K562 (cell line): ENCODE data around the gene SAV1. TPM values are rescaled to one million over a fixed set of nuclear protein-coding genes. Genes with fewer than 3 reads are reported as not detected.
A peak's percentile ranks its signal among the peaks of the same experiment; 100 is the strongest.

Experiments
- ATAC-seq: fragments of 200-7000 bp; cut with Tn5 transposase; 3 replicates; pipeline ENCODE4 v1.9.1; 2020; ENCODE audit warnings: moderate library complexity
- BruUV-seq: library from RNA; stranded (reverse); fragments of 400-500 nt; replicated peaks from 2 replicates; lab custom pipeline; 2021; lab: Mats Ljungman, UMichigan
- CTCF ChIA-PET: fragments of 300-600 bp; formaldehyde crosslinking; extraction: SDS; loops from one replicate; lab custom pipeline; 2021; ENCODE audit warnings: low intra/inter-chr PET ratio; lab: Yijun Ruan, JAX
- POLR2A ChIA-PET: fragments of 300-600, 350-650 bp; sonication (Branson Sonifier 250); formaldehyde crosslinking; extraction: SDS; loops from one replicate; lab custom pipeline; 2021; ENCODE audit warnings: antibody characterized with exemption, inconsistent platforms; lab: Yijun Ruan, JAX
- DNase-seq, 4 experiments: peaks; one replicate each; pipeline versions ENCODE4 v3.0.0 to v3.0.0-alpha.2; 2011 to 2018; ENCODE audit warnings: low spot score in 3 of 4, mixed read lengths in 3 of 4; ENCODE audit errors: extremely low read depth in 1 of 4
- FAIRE-seq: peaks from 2 replicates; lab custom pipeline; 2011; peaks lifted over from hg19 to GRCh38; lab: Jason Lieb, UNC
- H2AFZ ChIP-seq: 2 replicates; pipeline ENCODE4 v1.6.0; 2011; ENCODE audit warnings: low read depth, low read length, control low read depth, inconsistent platforms
- H3K27ac ChIP-seq: fragments of 200-600 bp; 3 replicates; pipeline ENCODE4 v1.8.0; 2011; ENCODE audit warnings: low read depth, mild to moderate bottlenecking, control low read depth, inconsistent platforms, low read length, moderate library complexity, mixed read lengths; ENCODE audit errors: extremely low read depth
- H3K27me3 ChIP-seq, 2 experiments: fragments of 300-600 bp in 1 of 2; 2 replicates in 1 of 2; 3 replicates in 1 of 2; pipeline versions ENCODE4 v1.6.0 to v1.8.0; 2011; ENCODE audit warnings: inconsistent platforms in 2 of 2, low read length in 2 of 2, mild to moderate bottlenecking in 1 of 2, mixed read lengths in 1 of 2, moderate library complexity in 1 of 2; ENCODE audit not compliant: control insufficient read depth in 2 of 2, insufficient read depth in 2 of 2
- H3K36me3 ChIP-seq: fragments of 300-600 bp; 3 replicates; pipeline ENCODE4 v1.8.0; 2011; ENCODE audit warnings: mild to moderate bottlenecking, low read length, inconsistent platforms; ENCODE audit not compliant: control insufficient read depth, insufficient read depth
- H3K4me1 ChIP-seq, 2 experiments: fragments of 200-600 bp in 1 of 2; replicated peaks in 1 of 2; 2 replicates in 1 of 2; 3 replicates in 1 of 2; pipeline versions ENCODE4 v1.5.1 to v1.8.0; 2011; ENCODE audit warnings: inconsistent platforms in 2 of 2, low read length in 2 of 2, mild to moderate bottlenecking in 1 of 2, mixed read lengths in 1 of 2, moderate library complexity in 1 of 2; ENCODE audit not compliant: control insufficient read depth in 2 of 2, insufficient read depth in 2 of 2
- H3K4me2 ChIP-seq: 2 replicates; pipeline ENCODE4 v1.6.1; 2011; ENCODE audit warnings: low read length, control low read depth, inconsistent platforms, mixed read lengths; ENCODE audit not compliant: insufficient read depth
- H3K4me3 ChIP-seq: fragments of 200-600 bp; sonication (generic), shearing (Covaris generic); 2 replicates; pipeline ENCODE4 v1.5.1; 2016; ENCODE audit warnings: control low read depth, inconsistent platforms
- H3K79me2 ChIP-seq: fragments of 200-600 bp; 3 replicates; pipeline ENCODE4 v1.8.0; 2011; ENCODE audit warnings: low read length, inconsistent platforms; ENCODE audit not compliant: control insufficient read depth, insufficient read depth
- H3K9ac ChIP-seq, 2 experiments: 2 replicates each; pipeline versions ENCODE4 v1.6.0 to v1.6.1; 2011; ENCODE audit warnings: low read depth in 2 of 2, low read length in 2 of 2, control low read depth in 1 of 2, inconsistent platforms in 1 of 2, mild to moderate bottlenecking in 1 of 2, mixed read lengths in 1 of 2; ENCODE audit not compliant: insufficient read depth in 1 of 2
- H3K9me1 ChIP-seq: one replicate; pipeline ENCODE4 v1.6.0; 2011; ENCODE audit warnings: inconsistent platforms, mild to moderate bottlenecking, low read length, moderate library complexity; ENCODE audit not compliant: control insufficient read depth, insufficient read depth
- H3K9me3 ChIP-seq: replicated peaks from 2 replicates; pipeline ENCODE4 v1.5.1; 2011; ENCODE audit warnings: low read depth, low read length, inconsistent platforms; ENCODE audit not compliant: control insufficient read depth, insufficient read depth
- H4K20me1 ChIP-seq: replicated peaks from 2 replicates; pipeline ENCODE4 v1.6.1; 2011; ENCODE audit warnings: low read length, inconsistent platforms, mixed read lengths; ENCODE audit not compliant: control insufficient read depth, insufficient read depth
- ATF3 ChIP-seq, 2 experiments: fragments of 450-650 bp in 1 of 2; sonication (generic) in 1 of 2; formaldehyde crosslinking in 1 of 2; IDR thresholded peaks in 1 of 2; conservative IDR thresholded peaks in 1 of 2; 2 replicates each; pipeline versions ENCODE4 v1.6.1 to v1.8.1; 2016 to 2023; ENCODE audit warnings: mild to moderate bottlenecking in 2 of 2, moderate library complexity in 2 of 2, inconsistent platforms in 1 of 2, missing genetic modification reagents in 1 of 2
- HES1 ChIP-seq: fragments of 450-650 bp; IDR thresholded peaks from 2 replicates; pipeline ENCODE4 v1.6.1; 2016; ENCODE audit warnings: low read depth, mild to moderate bottlenecking, moderate library complexity
- HMGN3 ChIP-seq: IDR thresholded peaks from 2 replicates; pipeline ENCODE4 v1.6.1; 2011; ENCODE audit warnings: borderline replicate concordance, low read depth, mild to moderate bottlenecking, mixed read lengths, low read length; ENCODE audit not compliant: insufficient read length; ENCODE audit errors: extremely low read depth
- MLLT1 ChIP-seq, 2 experiments: fragments of 450-650 bp; IDR thresholded peaks; 2 replicates each; pipeline ENCODE4 v1.6.1; 2016
- VEZF1 ChIP-seq: fragments of 200-800 bp; sonication (Bioruptor generic); IDR thresholded peaks from 2 replicates; pipeline ENCODE4 v1.6.1; 2017; ENCODE audit warnings: missing genetic modification characterization, missing compliant biosample characterization
- YBX1 ChIP-seq: fragments of 450-650 bp; IDR thresholded peaks from 2 replicates; pipeline ENCODE4 v1.7.1; 2016; ENCODE audit warnings: mild to moderate bottlenecking
- ZBTB7A ChIP-seq: IDR thresholded peaks from 2 replicates; pipeline ENCODE4 v1.6.1; 2011; ENCODE audit warnings: low read depth, mild to moderate bottlenecking, low read length, moderate library complexity, borderline replicate concordance; ENCODE audit not compliant: control insufficient read depth
- WGBS: fragments of 100-300 bp; shearing (Covaris generic); methylation state at CpG from one replicate; pipeline ENCODE4 v1.1.6; 2016; ENCODE audit warnings: low coverage, mixed read lengths; ENCODE audit not compliant: insufficient coverage; ENCODE audit errors: missing lambda C conversion rate; 5-methylcytosine and 5-hydroxymethylcytosine counted together
- in situ Hi-C: fragments of 300-500 bp; cut with MboI; formaldehyde crosslinking; loops from 4 replicates; pipeline ENCODE4 v1.15.0; 2018; ENCODE audit warnings: inconsistent platforms, mixed read lengths
- intact Hi-C: fragments of 100-400 bp; cut with micrococcal nuclease; formaldehyde crosslinking; loops from 2 replicates; pipeline ENCODE4 v1.14.2; 2022
- polyA plus RNA-seq, 8 experiments: library from polyadenylated mRNA; depleted of rRNA in 4 of 8; stranded (reverse) in 5 of 8; unstranded in 3 of 8; fragments of >200 nt; fragmentation: Nextera tagmentation in 2 of 8; fragmentation: Illumina TruSeq in 1 of 8; extraction: Ambion mirVana in 2 of 8; extraction: Trizol in 1 of 8; gene quantifications; 2 replicates each; pipeline versions ENCODE4 v1.2.1 to v1.2.3, GENCODE V29; 2011 to 2014; ENCODE audit warnings: inconsistent platforms in 1 of 8, missing spikeins in 1 of 8
- total RNA-seq, 7 experiments: library from RNA; depleted of rRNA in 6 of 7; stranded (reverse); fragments of >200 nt in 6 of 7; fragmentation: Illumina TruSeq in 2 of 7; extraction: Trizol in 2 of 7; gene quantifications; 2 replicates each; pipeline versions ENCODE4 v1.2.1 to v1.2.3, GENCODE V29; 2011 to 2021; ENCODE audit warnings: low replicate concordance in 1 of 7
- TF ChIP-seq, protein P1 (sequence below): sonication (generic); formaldehyde crosslinking; IDR thresholded peaks from 2 replicates; pipeline ENCODE4 v1.8.0; 2022; ENCODE audit warnings: mild to moderate bottlenecking, missing genetic modification reagents

The SAV1 gene
- total and polyA plus RNA-seq, 9 of the 15 experiments (the other 6 are each of a cell fraction or from before 2014, with no cell fraction given) = 6.5 to 18.1 (median 16.1) TPM

GRCh38 chr14:50668826-50669143 lies 679 bp upstream of the SAV1 start (continued):
- TF ChIP-seq VEZF1 (CRISPR knock-in tag) = no peak
- TF ChIP-seq ATF3 (IDR thresholded peaks at IDR 0.05) = peak; percentile 92
- peak; percentile 67; the same call in 1 of the 2 replicates for TF ChIP-seq ATF3 (CRISPR knock-in tag; conservative IDR thresholded peaks at IDR 0.05)
- TF ChIP-seq MLLT1 (IDR thresholded peaks at IDR 0.05) = 0 out of 4 replicates have a peak, but pooled peaks of 1 of the 2 experiments have one; percentile 2
- TF ChIP-seq, all 486 proteins: peak for 9

- H3K9ac ChIP-seq = peak overlapping the region; percentile 70 to 93
- in situ Hi-C loops = no loop called here
- H3K79me2 ChIP-seq = peaks cover 48% of the 10 kb centered on the region
- H3K9me1 ChIP-seq = no peaks in the 10 kb centered on the region
- H2AFZ ChIP-seq = no peak overlapping the region
- ATAC-seq = peak; percentile 56
- H3K36me3 ChIP-seq = peaks cover 10% of the 10 kb centered on the region; the same call in 2 of the 3 replicates
- H3K27me3 ChIP-seq = no peaks in the 10 kb centered on the region
- POLR2A ChIA-PET = interaction anchor here (1.4 kb wide), 1 partner anchor 18 kb away, joined by 11 read pairs; no protein-coding TSS in a partner anchor
- H3K4me2 ChIP-seq = peak overlapping the region; percentile 88; the same call in 1 of the 2 replicates
- CTCF ChIA-PET = interaction anchor here (0.6 to 0.7 kb wide), 2 partner anchors 648 to 1034 kb away, joined by 3 read pairs; no protein-coding TSS in a partner anchor
- peaks cover 0 to 2% of the 10 kb centered on the region in 2 experiments; a peak in 3 of 5 replicates for H3K4me1 ChIP-seq
- FAIRE-seq = no peak
- no peaks in the 10 kb centered on the region for H4K20me1 ChIP-seq
- peak in 3 of 4 experiments; percentile 22 to 45 (median 25) for DNase-seq
- intact Hi-C loops = no loop called here
- BruUV-seq = no TSS peak
- peak overlapping the region; percentile 83 for H3K27ac ChIP-seq
- H3K9me3 ChIP-seq = no peaks in the 10 kb centered on the region
- peak overlapping the region; percentile 71 for H3K4me3 ChIP-seq
- WGBS = under 1% methylated on average over 21 of the region's 25 CpGs
- TF ChIP-seq YBX1 = no peak
- no peak for TF ChIP-seq HMGN3
- TF ChIP-seq ZBTB7A = peak; percentile 84; the same call in 1 of the 2 replicates
- TF ChIP-seq HES1 = no peak
- TF ChIP-seq, protein P1, sequence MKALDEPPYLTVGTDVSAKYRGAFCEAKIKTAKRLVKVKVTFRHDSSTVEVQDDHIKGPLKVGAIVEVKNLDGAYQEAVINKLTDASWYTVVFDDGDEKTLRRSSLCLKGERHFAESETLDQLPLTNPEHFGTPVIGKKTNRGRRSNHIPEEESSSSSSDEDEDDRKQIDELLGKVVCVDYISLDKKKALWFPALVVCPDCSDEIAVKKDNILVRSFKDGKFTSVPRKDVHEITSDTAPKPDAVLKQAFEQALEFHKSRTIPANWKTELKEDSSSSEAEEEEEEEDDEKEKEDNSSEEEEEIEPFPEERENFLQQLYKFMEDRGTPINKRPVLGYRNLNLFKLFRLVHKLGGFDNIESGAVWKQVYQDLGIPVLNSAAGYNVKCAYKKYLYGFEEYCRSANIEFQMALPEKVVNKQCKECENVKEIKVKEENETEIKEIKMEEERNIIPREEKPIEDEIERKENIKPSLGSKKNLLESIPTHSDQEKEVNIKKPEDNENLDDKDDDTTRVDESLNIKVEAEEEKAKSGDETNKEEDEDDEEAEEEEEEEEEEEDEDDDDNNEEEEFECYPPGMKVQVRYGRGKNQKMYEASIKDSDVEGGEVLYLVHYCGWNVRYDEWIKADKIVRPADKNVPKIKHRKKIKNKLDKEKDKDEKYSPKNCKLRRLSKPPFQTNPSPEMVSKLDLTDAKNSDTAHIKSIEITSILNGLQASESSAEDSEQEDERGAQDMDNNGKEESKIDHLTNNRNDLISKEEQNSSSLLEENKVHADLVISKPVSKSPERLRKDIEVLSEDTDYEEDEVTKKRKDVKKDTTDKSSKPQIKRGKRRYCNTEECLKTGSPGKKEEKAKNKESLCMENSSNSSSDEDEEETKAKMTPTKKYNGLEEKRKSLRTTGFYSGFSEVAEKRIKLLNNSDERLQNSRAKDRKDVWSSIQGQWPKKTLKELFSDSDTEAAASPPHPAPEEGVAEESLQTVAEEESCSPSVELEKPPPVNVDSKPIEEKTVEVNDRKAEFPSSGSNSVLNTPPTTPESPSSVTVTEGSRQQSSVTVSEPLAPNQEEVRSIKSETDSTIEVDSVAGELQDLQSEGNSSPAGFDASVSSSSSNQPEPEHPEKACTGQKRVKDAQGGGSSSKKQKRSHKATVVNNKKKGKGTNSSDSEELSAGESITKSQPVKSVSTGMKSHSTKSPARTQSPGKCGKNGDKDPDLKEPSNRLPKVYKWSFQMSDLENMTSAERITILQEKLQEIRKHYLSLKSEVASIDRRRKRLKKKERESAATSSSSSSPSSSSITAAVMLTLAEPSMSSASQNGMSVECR (CRISPR knock-in tag) = 0 out of 2 replicates have a peak, but pooled peaks have one; percentile 5
Observed at GRCh38 chr14:50667684-50667995, 466 bp downstream of the SAV1 start.
